CD14-positive monocyte (primary cell): ENCODE measurements around the gene ABCB7. TPM values are rescaled to one million over a fixed set of nuclear protein-coding genes. Genes with fewer than 3 reads are reported as not detected.

Source experiments
- DNase-seq, 3 donors: peaks; one replicate each; pipeline ENCODE4 v3.0.0-alpha.2; 2011 to 2022
- H2AFZ ChIP-seq: 2 replicates; pipeline ENCODE4 v1.6.0; 2012; ENCODE audit warnings: mild to moderate bottlenecking, low read depth, low read length, inconsistent platforms; ENCODE audit not compliant: insufficient read depth, poor library complexity, severe bottlenecking
- H3K27ac ChIP-seq, 2 donors: 1 replicate in 1 of 2; 2 replicates in 1 of 2; pipeline ENCODE4 v1.5.1; 2012 to 2013; ENCODE audit warnings: low read length in 2 of 2, control low read depth in 1 of 2, inconsistent platforms in 1 of 2, low read depth in 1 of 2, mild to moderate bottlenecking in 1 of 2
- H3K27me3 ChIP-seq, 2 donors: one replicate each; pipeline versions ENCODE4 v1.6.0 to v1.6.1; 2011 to 2013; ENCODE audit warnings: low read length in 2 of 2; ENCODE audit not compliant: control insufficient read depth in 2 of 2, insufficient read depth in 2 of 2
- H3K36me3 ChIP-seq, 2 donors: replicated peaks in 1 of 2; 1 replicate in 1 of 2; 2 replicates in 1 of 2; pipeline versions ENCODE4 v1.5.1 to v1.6.1; 2012 to 2013; ENCODE audit warnings: low read length in 2 of 2, control low read depth in 1 of 2, inconsistent platforms in 1 of 2, mild to moderate bottlenecking in 1 of 2; ENCODE audit not compliant: insufficient read depth in 2 of 2, control insufficient read depth in 1 of 2
- H3K4me1 ChIP-seq, 2 donors: 1 replicate in 1 of 2; 2 replicates in 1 of 2; pipeline versions ENCODE4 v1.5.1 to v1.6.1; 2012 to 2013; ENCODE audit warnings: low read length in 2 of 2, control low read depth in 1 of 2, inconsistent platforms in 1 of 2, mild to moderate bottlenecking in 1 of 2, moderate library complexity in 1 of 2; ENCODE audit not compliant: insufficient read depth in 2 of 2, control insufficient read depth in 1 of 2
- H3K4me2 ChIP-seq: replicated peaks from 2 replicates; pipeline ENCODE3; 2012; ENCODE audit warnings: low read length, moderate library complexity, mild to moderate bottlenecking; ENCODE audit not compliant: poor library complexity, severe bottlenecking; ENCODE audit errors: extremely low read depth
- H3K4me3 ChIP-seq, 3 experiments: fragments of 200-600 bp in 1 of 3; sonication (generic) in 1 of 3; replicated peaks in 1 of 3; 1 replicate in 2 of 3; 2 replicates in 1 of 3; pipeline ENCODE4 v1.5.1; 2011 to 2013; ENCODE audit warnings: low read length in 3 of 3, mild to moderate bottlenecking in 3 of 3, control low read depth in 2 of 3, low read depth in 2 of 3, inconsistent platforms in 1 of 3, moderate library complexity in 1 of 3
- H3K79me2 ChIP-seq: 2 replicates; pipeline ENCODE4 v1.6.0; 2012; ENCODE audit warnings: mild to moderate bottlenecking, control low read depth, inconsistent platforms, low read length, moderate library complexity; ENCODE audit not compliant: insufficient read depth
- H3K9ac ChIP-seq: 2 replicates; pipeline ENCODE4 v1.6.0; 2017; ENCODE audit warnings: low read length, mild to moderate bottlenecking; ENCODE audit not compliant: insufficient read depth, poor library complexity, severe bottlenecking
- H3K9me3 ChIP-seq, 2 donors: replicated peaks in 1 of 2; 1 replicate in 1 of 2; 2 replicates in 1 of 2; pipeline versions ENCODE4 v1.5.1 to v1.6.1; 2012 to 2013; ENCODE audit warnings: low read length in 2 of 2, control low read depth in 1 of 2; ENCODE audit not compliant: control insufficient read depth in 1 of 2, insufficient read depth in 1 of 2
- H4K20me1 ChIP-seq: 2 replicates; pipeline ENCODE4 v1.6.0; 2012; ENCODE audit warnings: mild to moderate bottlenecking, low read length, control low read depth, moderate library complexity; ENCODE audit not compliant: insufficient read depth
- H3K27ac Mint-ChIP-seq, 7 donors: one replicate each; pipeline ENCODE4 v1.8.0; 2020; ENCODE audit warnings: mild to moderate bottlenecking in 7 of 7, mixed read lengths in 7 of 7, moderate library complexity in 6 of 7, inconsistent platforms in 2 of 7
- H3K27me3 Mint-ChIP-seq, 3 donors: one replicate each; pipeline ENCODE4 v1.8.0; 2021 to 2022; ENCODE audit warnings: low read depth in 3 of 3, mild to moderate bottlenecking in 3 of 3, mixed read lengths in 3 of 3, moderate library complexity in 3 of 3, inconsistent platforms in 1 of 3
- H3K36me3 Mint-ChIP-seq, 2 donors: one replicate each; pipeline ENCODE4 v1.8.0; 2020; ENCODE audit warnings: mixed read lengths in 2 of 2, inconsistent platforms in 1 of 2, mild to moderate bottlenecking in 1 of 2
- H3K4me1 Mint-ChIP-seq: one replicate; pipeline ENCODE4 v1.8.0; 2020; ENCODE audit warnings: mild to moderate bottlenecking, mixed read lengths
- H3K4me3 Mint-ChIP-seq, 2 donors: one replicate each; pipeline ENCODE4 v1.8.0; 2020; ENCODE audit warnings: mild to moderate bottlenecking in 2 of 2, mixed read lengths in 2 of 2, moderate library complexity in 1 of 2
- H3K9me3 Mint-ChIP-seq, 7 donors: one replicate each; pipeline ENCODE4 v1.8.0; 2020 to 2022; ENCODE audit warnings: mixed read lengths in 7 of 7, mild to moderate bottlenecking in 6 of 7, moderate library complexity in 6 of 7, inconsistent platforms in 2 of 7
- CTCF ChIP-seq: fragments of 200-600 bp; IDR thresholded peaks from one replicate; pipeline ENCODE4 v1.8.0; 2022; ENCODE audit warnings: antibody characterized with exemption, mild to moderate bottlenecking
- WGBS: methylation state at CpG from one replicate; pipeline ENCODE4 v1.1.5; 2013; ENCODE audit warnings: missing lambda C conversion rate; ENCODE audit not compliant: insufficient coverage; 5-methylcytosine and 5-hydroxymethylcytosine counted together
- intact Hi-C, 2 donors: fragments of 100-400 bp; cut with micrococcal nuclease; formaldehyde crosslinking; loops; one replicate each; pipeline versions ENCODE4 v1.15.0 to v1.15.1; 2023
- polyA plus RNA-seq, 3 donors: library from polyadenylated mRNA; depleted of rRNA in 1 of 3; unstranded in 2 of 3; stranded (reverse) in 1 of 3; fragments of 300-500 nt in 2 of 3; fragments of >200 nt in 1 of 3; fragmentation: Illumina TruSeq in 2 of 3; gene quantifications; 1 replicate in 2 of 3; 2 replicates in 1 of 3; pipeline ENCODE4 v1.2.3, GENCODE V29; 2012 to 2021

Gene ABCB7
- polyA plus RNA-seq, 3 donors = 14.8 to 19.7 (median 18.5) TPM

GRCh38 chrX:75151827-75152592 is 4.1 kb downstream of the ABCB7 start:
- H3K27ac Mint-ChIP-seq = no peak overlapping the region
- Histone ChIP-seq H3K36me3 (no peaks in the 10 kb centered on the region), H3K9me3 (no peaks in the 10 kb centered on the region), H3K4me2 (no peak overlapping the region), H3K79me2 (peaks cover 56% of the 10 kb centered on the region), H2AFZ (no peak overlapping the region), H3K9ac (no peak overlapping the region), H3K27ac (no peak overlapping the region), H3K4me3 (no peak overlapping the region), H4K20me1 (no peaks in the 10 kb centered on the region), H3K4me1 (peaks cover 2 to 7% of the 10 kb centered on the region in 2 donors), H3K27me3 (no peaks in the 10 kb centered on the region)
- TF ChIP-seq CTCF = no peak
- peaks cover 19% of the 10 kb centered on the region for H3K4me1 Mint-ChIP-seq
- H3K27me3 Mint-ChIP-seq = peaks cover 0 to 1% (median 0%) of the 10 kb centered on the region in 3 donors
- no peak overlapping the region for H3K4me3 Mint-ChIP-seq
- peaks cover 3 to 4% of the 10 kb centered on the region in 2 donors for H3K36me3 Mint-ChIP-seq
- peaks cover 0 to 6% (median 3%) of the 10 kb centered on the region in 7 donors for H3K9me3 Mint-ChIP-seq
- DNase-seq = no peak
- no CpG with 5 or more reads among the region's 3 CpGs for WGBS
- intact Hi-C loops = no loop called here

GRCh38 chrX:75149654-75150053 is 6.4 kb downstream of the ABCB7 start:
- TF ChIP-seq CTCF = no peak
- no peak for DNase-seq
- Mint-ChIP-seq H3K27ac (no peak overlapping the region), H3K9me3 (peaks cover 0 to 6% (median 0%) of the 10 kb centered on the region in 7 donors), H3K4me1 (peaks cover 21% of the 10 kb centered on the region), H3K4me3 (no peak overlapping the region), H3K36me3 (peaks cover 3 to 7% of the 10 kb centered on the region in 2 donors), H3K27me3 (peaks cover 0 to 1% (median 0%) of the 10 kb centered on the region in 3 donors)
- H3K9me3 ChIP-seq = no peaks in the 10 kb centered on the region
- H3K27me3 ChIP-seq = no peaks in the 10 kb centered on the region
- no CpG with 5 or more reads among the region's 1 CpG for WGBS
- H2AFZ ChIP-seq = no peak overlapping the region
- peaks cover 0 to 2% of the 10 kb centered on the region in 2 donors for H3K4me1 ChIP-seq
- H3K9ac ChIP-seq = no peak overlapping the region
- H4K20me1 ChIP-seq = no peaks in the 10 kb centered on the region
- no peak overlapping the region for H3K4me3 ChIP-seq
- peaks cover 55% of the 10 kb centered on the region for H3K79me2 ChIP-seq
- no peak overlapping the region for H3K27ac ChIP-seq
- H3K36me3 ChIP-seq = no peaks in the 10 kb centered on the region
- H3K4me2 ChIP-seq = no peak overlapping the region
- intact Hi-C loops = no loop called here
